ENCODE measurements around the gene CDK5.
A peak's percentile ranks its signal among the peaks of the same experiment; 100 is the strongest.

GRCh38 chr7:151012911-151013347, 44.8 kb downstream of the CDK5 start:
- TF ChIP-seq POLR2A (IDR thresholded peaks at IDR 0.05) (no peak), CTCF (IDR thresholded peaks at IDR 0.05) (peak in 4 of 6 experiments; percentile 28 to 42 (median 37))

Measured in adrenal gland (tissue), 5 donors.